OCI-LY7 (cell line): ENCODE results near the gene DUSP9. TPM values are rescaled to one million over a fixed set of nuclear protein-coding genes. Genes with fewer than 3 reads are reported as not detected.
A peak's percentile ranks its signal among the peaks of the same experiment; 100 is the strongest.

Source experiments
- BruUV-seq: library from RNA; stranded (reverse); fragments of 400-500 nt; replicated peaks from 2 replicates; lab custom pipeline; 2021; lab: Mats Ljungman, UMichigan
- CTCF ChIA-PET: fragments of 300-600 bp; sonication (Branson Sonifier 250); formaldehyde crosslinking; loops from one replicate; lab custom pipeline; 2022; ENCODE audit warnings: antibody characterized with exemption; ENCODE audit not compliant: unreplicated experiment; lab: Charles Lee
- POLR2A ChIA-PET: fragments of 300-600 bp; sonication (Branson Sonifier 250); formaldehyde crosslinking; loops from one replicate; lab custom pipeline; 2022; ENCODE audit warnings: antibody characterized with exemption; lab: Charles Lee
- DNase-seq: peaks from one replicate; pipeline ENCODE4 v3.0.0-alpha.2; 2015; ENCODE audit warnings: low spot score
- H2AFZ ChIP-seq: fragments of 200-600 bp; sonication (generic), shearing (Covaris generic); 2 replicates; pipeline ENCODE4 v1.6.1; 2014; ENCODE audit warnings: mild to moderate bottlenecking, antibody characterized with exemption, low read length, moderate library complexity
- H3K27ac ChIP-seq: fragments of 200-600 bp; sonication (generic); 2 replicates; pipeline ENCODE4 v1.5.1; 2014; ENCODE audit warnings: mixed run types, low read depth, mild to moderate bottlenecking, moderate library complexity, low read length, inconsistent platforms; ENCODE audit not compliant: poor library complexity, severe bottlenecking
- H3K36me3 ChIP-seq: fragments of 200-600 bp; sonication (generic); 2 replicates; pipeline ENCODE4 v1.6.1; 2014; ENCODE audit warnings: mild to moderate bottlenecking, antibody characterized with exemption, low read length, moderate library complexity, mixed read lengths; ENCODE audit not compliant: insufficient read depth
- H3K4me1 ChIP-seq: fragments of 200-600 bp; sonication (generic); 2 replicates; pipeline ENCODE4 v1.5.1; 2014; ENCODE audit warnings: mild to moderate bottlenecking, low read length; ENCODE audit not compliant: insufficient read depth, poor library complexity, severe bottlenecking
- H3K4me2 ChIP-seq: fragments of 200-600 bp; sonication (generic); 2 replicates; pipeline ENCODE4 v1.6.1; 2014; ENCODE audit warnings: mild to moderate bottlenecking, low read length
- H3K4me3 ChIP-seq: fragments of 200-600 bp; sonication (generic); 2 replicates; pipeline ENCODE4 v1.5.1; 2014; ENCODE audit warnings: mild to moderate bottlenecking, low read depth, low read length; ENCODE audit not compliant: poor library complexity, severe bottlenecking
- H3K79me2 ChIP-seq: fragments of 200-600 bp; sonication (generic); 2 replicates; pipeline ENCODE4 v1.6.1; 2016; ENCODE audit warnings: low read depth, mild to moderate bottlenecking, low read length, moderate library complexity, mixed read lengths; ENCODE audit not compliant: insufficient read depth
- H3K9me2 ChIP-seq: fragments of 200-600 bp; sonication (generic); 2 replicates; pipeline ENCODE4 v1.6.1; 2016; ENCODE audit warnings: mild to moderate bottlenecking, low read length, mixed read lengths; ENCODE audit not compliant: insufficient read depth
- H3K9me3 ChIP-seq: fragments of 200-600 bp; sonication (generic); 2 replicates; pipeline ENCODE4 v1.6.1; 2014; ENCODE audit warnings: mild to moderate bottlenecking, mixed run types, low read length, mixed read lengths
- H4K20me1 ChIP-seq: fragments of 200-600 bp; sonication (generic); 2 replicates; pipeline ENCODE4 v1.6.1; 2014; ENCODE audit warnings: mild to moderate bottlenecking, antibody characterized with exemption, low read length, moderate library complexity, mixed read lengths; ENCODE audit not compliant: insufficient read depth
- CTCF ChIP-seq: fragments of 200-600 bp; sonication (generic); conservative IDR thresholded peaks from 2 replicates; pipeline ENCODE4 v1.5.1; 2014; ENCODE audit warnings: mild to moderate bottlenecking, antibody characterized with exemption, low read length, moderate library complexity, mixed read lengths
- EZH2phosphoT487 ChIP-seq: fragments of 200-600 bp; sonication (generic); IDR thresholded peaks from 2 replicates; pipeline ENCODE4 v1.6.1; 2018; ENCODE audit warnings: low read depth, borderline replicate concordance, mild to moderate bottlenecking, mixed run types, antibody characterized with exemption, low read length, moderate library complexity, mixed read lengths
- intact Hi-C: fragments of 100-400 bp; cut with micrococcal nuclease; formaldehyde crosslinking; loops from one replicate; pipeline ENCODE4 v1.10.0; 2022; ENCODE audit not compliant: unreplicated experiment
- total RNA-seq, 2 experiments: library from RNA; depleted of rRNA in 1 of 2; stranded (reverse); fragments of >200 nt in 1 of 2; shearing (Covaris generic) in 1 of 2; gene quantifications; 2 replicates each; pipeline ENCODE4 v1.2.3, GENCODE V29; 2014 to 2022

Gene DUSP9
- total RNA-seq, 2 experiments from 2014 or later, result not detected

- ChIA-PET CTCF (no interaction called here), POLR2A (no interaction called here)
- no peaks in the 10 kb centered on the region for H3K9me2 ChIP-seq
- H3K9me3 ChIP-seq, result no peaks in the 10 kb centered on the region
- H3K79me2 ChIP-seq, result no peaks in the 10 kb centered on the region
- H2AFZ ChIP-seq, result no peak within 1 kb of the TSS
- no peaks in the 10 kb centered on the region for H4K20me1 ChIP-seq
- H3K27ac ChIP-seq, result no peak within 1 kb of the TSS
- intact Hi-C loops, result loop anchor here (10.0 kb wide), 1 partner anchor 77 kb away; the partner anchor contains the start of gene PLXNB3
- BruUV-seq, result no TSS peak
- no peak for TF ChIP-seq EZH2phosphoT487
- peak; percentile 63 for TF ChIP-seq CTCF
- no peaks in the 10 kb centered on the region for H3K36me3 ChIP-seq
- peak within 1 kb of the TSS; percentile 51 for H3K4me2 ChIP-seq
- peak; percentile 31 for DNase-seq
- peak within 1 kb of the TSS; percentile 47 for H3K4me3 ChIP-seq
- no peaks in the 10 kb centered on the region for H3K4me1 ChIP-seq
These were observed 40.4 kb downstream of the DUSP9 start, which contains the start of gene SLC6A8 for GRCh38 chrX:153687121-153688039. SLC6A8 (plus strand) TSS chrX:153687926; CDS start chrX:153688575, 649 bp downstream.

DNA sequence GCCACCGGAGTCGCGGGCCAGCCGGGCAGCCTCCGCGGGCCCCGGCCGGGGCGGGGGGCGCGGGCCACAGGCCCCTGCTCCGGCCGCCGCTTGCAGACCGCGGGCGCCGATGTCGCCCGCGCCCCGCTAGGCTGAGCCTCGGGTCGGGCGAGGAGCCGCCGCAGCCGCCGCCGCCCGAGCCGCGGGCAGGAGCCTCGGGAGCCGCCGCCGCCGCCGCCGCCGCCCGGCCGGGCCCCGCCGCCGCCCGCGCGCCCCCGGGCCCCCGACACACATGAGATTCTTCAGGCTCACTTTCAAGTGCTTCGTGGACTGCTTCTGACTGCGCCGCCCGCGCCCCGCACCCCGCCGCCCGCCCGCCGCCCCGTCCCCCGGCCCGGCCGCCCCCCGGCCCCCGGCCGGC is 41.1 kb downstream of the DUSP9 start:
- Histone ChIP-seq H3K9me3 (no peaks in the 10 kb centered on the region), H3K79me2 (no peaks in the 10 kb centered on the region), H3K9me2 (no peaks in the 10 kb centered on the region), H3K36me3 (no peaks in the 10 kb centered on the region), H3K4me2 (no peak overlapping the region), H3K4me1 (no peaks in the 10 kb centered on the region), H3K27ac (no peak overlapping the region), H3K4me3 (no peak overlapping the region), H2AFZ (no peak overlapping the region), H4K20me1 (no peaks in the 10 kb centered on the region)
- ChIA-PET CTCF (no interaction called here), POLR2A (no interaction called here)
- intact Hi-C loops, result loop anchor here (10.0 kb wide), 1 partner anchor 77 kb away; the partner anchor contains the start of gene PLXNB3
- no peak for DNase-seq
- no TSS peak for BruUV-seq
- no peak for TF ChIP-seq EZH2phosphoT487
- TF ChIP-seq CTCF, result no peak

- intact Hi-C loops, result loop anchor here (10.0 kb wide), 1 partner anchor 76 kb away; the partner anchor contains the start of gene PLXNB3
- CTCF ChIA-PET, result no interaction called here
- POLR2A ChIA-PET, result no interaction called here
- no peak for DNase-seq
- Histone ChIP-seq H3K9me2 (no peaks in the 10 kb centered on the region), H3K4me2 (no peak overlapping the region), H3K79me2 (no peaks in the 10 kb centered on the region), H3K27ac (no peak overlapping the region), H3K9me3 (no peaks in the 10 kb centered on the region), H3K4me3 (no peak overlapping the region), H3K4me1 (no peaks in the 10 kb centered on the region), H4K20me1 (no peaks in the 10 kb centered on the region), H2AFZ (no peak overlapping the region), H3K36me3 (no peaks in the 10 kb centered on the region)
- no TSS peak for BruUV-seq
- TF ChIP-seq CTCF (no peak), EZH2phosphoT487 (no peak)
These were observed 41.5 kb downstream of the DUSP9 start for GRCh38 chrX:153688506-153688905.
